HG03521 (cell line): ENCODE measurements around the gene NNT.

Experiments
- ATAC-seq: cut with Tn5 transposase; IDR thresholded peaks from one replicate; pipeline ENCODE4 v1.9.1; 2021; ENCODE audit warnings: mild to moderate bottlenecking, moderate library complexity; ENCODE audit not compliant: unreplicated experiment

The NNT gene

DNA sequence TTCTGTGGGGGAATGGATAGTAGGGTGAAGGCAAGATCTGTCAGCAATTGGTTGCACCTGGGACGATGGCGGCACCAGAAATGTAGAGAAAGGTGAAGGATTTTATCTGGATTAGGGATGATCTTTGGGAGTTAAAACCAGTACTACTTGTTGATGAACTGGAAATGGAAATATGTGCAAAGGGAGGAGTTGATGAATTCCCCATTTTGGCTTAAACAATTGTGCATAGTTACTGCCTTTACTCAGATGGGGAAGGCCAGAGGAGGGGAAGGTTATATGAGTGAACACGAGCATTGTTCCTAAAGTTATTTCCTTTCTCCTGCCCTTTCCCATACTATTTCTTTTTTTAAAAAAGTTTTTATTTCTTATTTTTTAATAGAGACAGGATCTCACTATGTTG is 19.1 kb downstream of the NNT start:
- no peak for ATAC-seq

DNA sequence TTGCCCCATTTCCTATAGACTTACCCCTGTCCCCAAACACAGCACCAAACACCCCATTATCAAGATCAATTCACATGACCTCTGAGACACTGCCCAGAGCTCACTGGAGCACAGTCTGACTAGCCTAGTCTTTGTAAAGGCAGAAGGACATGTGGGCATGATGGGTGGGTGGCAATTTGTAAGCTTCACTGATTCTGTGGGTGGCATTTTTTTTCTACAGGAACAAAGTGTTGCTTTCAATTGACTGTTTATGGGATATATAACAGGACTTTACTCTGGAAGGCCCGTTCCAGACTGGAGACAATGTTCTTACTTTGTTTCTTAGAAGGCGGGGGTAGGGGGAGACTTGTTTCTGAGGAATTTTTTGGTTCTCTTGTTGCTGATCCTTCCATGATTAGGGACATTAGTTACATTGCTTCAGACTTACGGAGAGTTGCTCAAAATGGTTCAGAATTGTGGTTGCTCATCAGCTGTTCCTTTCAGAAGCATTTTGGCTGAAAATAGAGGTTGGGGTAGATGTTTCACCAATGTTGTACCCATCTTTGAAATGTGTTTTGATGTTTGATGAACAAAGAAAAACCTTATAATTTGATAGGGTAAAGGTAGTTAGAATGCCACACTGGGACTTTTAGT is 20.2 kb downstream of the NNT start:
- ATAC-seq: no peak

DNA sequence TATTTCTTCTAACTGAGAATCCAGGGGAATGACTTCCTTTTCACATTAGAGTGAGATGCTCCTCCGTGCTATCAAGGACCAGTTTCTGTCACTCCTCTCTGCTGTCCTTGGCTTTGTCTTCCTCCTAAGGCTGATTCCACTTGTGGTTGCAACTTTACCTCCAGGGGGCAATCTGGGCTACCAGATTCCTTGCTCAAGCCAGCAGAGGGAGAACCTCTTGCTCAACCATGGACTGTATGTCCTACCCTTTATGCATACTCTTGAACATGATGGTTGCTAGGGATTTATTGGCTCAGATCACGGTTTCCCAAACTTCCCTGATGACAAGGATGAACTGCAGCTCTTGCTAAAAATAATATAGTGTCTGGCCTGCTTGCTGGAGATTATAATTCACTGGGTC is 24.0 kb downstream of the NNT start:
- ATAC-seq: no peak

DNA sequence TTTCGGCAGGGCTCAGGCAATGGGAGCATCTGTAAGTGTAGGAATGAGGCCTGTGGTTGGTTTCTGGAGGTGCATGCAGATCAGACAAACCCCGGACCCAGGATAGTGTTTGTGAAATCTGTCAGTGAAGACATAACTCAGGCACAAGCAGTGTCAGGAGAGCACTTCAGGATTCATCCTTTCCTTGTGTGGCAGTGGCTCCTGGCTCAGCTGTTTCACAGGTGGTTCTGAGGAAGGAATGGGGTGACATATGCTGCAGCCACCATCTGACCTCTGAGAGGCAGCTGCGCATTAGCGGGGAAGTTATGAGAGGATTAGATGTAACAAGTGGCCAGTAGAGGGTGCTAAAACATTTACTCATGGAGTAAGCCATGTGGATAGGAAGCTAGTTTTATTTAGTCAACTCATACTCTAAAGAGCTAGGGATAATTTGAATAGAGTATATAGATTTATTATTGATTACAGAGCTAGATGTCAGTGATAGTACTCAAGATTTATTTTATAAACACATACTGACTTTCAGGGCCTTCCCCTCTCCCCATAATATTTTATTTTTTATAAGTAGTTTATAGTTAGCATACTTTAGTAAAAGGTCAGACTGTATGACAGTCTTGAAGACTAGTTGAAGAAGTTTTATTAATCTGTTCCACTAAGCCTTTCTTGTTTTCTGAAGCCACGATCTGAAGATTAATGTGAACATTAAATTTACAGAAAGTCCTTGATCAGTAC is 28.4 kb downstream of the NNT start:
- ATAC-seq: peak; percentile 94

DNA sequence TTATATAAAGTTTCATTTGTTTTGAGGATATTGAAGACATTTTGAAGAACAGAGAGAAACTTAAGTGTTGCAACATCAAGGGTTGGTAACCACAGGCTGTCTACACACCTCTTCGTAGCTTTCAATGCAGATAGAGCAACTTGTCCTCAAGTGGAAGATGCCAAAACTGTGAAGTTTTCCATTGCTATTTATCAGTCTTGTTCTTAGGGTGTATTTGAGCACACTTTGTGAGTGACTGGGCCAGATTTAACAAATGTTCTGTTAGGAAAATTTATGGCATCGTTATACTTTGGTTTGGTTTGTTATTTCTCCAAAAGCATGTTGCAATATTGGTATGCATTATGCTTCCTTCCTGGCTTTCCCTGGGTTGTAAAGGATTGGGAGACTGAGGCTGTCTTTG is 31.6 kb downstream of the NNT start:
- ATAC-seq: no peak

DNA sequence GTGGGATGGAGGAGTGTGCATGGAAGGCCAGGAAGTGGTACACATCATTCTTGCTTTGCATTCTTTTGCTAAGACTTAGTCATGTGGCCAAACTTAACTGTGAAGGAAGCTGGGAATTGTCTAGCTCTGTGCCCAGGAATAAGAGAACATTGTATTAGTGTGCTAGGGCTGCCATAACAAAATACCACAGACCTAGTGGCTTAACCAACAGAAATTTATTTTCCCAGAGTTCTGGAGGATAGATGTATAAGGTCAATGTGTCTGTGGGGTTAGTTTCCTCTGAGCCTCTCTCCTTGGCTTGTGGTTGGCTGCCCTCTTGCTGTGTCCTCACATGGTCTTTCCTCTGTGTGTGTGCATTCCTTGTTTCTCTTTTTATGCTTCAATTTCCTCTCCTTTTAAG is 32.4 kb downstream of the NNT start:
- ATAC-seq: no peak

DNA sequence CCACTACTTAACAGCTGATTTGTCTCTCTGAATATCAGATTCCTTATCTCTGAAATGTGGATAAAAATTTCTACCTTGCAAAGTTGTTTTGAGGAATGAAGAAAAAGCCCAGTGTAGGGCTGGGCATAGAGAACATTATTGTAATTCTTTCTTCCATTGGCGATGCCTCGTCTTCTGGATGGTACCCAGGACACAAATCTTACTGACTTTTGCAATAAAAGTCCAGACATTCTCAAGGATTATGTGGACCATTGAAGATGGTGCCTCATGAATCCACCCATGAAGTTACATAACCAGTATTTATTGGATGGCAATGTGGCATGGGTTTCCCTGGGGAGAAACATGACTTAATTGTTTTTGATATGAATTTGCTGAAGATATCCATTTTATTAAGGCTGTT is 33.1 kb downstream of the NNT start:
- no peak for ATAC-seq

DNA sequence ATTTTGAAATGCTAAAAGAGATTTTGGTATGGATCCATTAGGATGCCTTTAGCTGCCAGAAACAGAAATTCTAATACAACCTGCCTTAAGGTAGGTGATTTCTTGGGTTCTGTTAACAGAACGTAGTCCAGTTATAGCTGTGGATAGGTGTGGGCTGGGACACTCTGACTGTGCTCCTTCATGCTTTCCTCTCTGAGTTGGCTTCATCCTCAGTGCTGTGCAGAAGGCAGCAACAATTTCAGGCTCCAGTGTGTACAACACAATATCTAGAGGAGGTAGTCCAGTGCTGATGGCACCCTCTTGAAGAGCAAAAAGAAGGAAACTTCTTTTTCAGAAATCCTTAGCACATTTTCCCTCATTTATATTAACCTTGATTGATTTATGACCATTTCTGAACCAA is 34.4 kb downstream of the NNT start:
- no peak for ATAC-seq

DNA sequence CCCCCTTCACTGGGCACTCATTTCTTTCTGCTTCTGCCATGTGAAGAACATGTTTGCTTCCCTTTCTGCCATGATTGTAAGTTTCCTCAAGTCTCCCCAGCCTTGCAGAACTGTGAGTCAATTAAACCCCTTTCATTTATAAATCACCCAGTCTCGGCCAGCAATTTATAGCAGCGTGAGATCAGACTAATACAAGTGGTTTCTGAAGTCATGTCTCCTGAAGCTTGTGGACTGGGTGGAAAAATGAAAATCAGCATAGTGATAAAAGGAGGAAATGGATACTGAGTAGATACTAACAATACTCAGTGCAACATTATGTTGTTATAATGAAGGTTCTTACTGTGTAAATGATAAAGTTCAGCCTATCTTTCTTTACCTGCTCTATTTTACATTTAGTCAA is 35.1 kb downstream of the NNT start:
- no peak for ATAC-seq

DNA sequence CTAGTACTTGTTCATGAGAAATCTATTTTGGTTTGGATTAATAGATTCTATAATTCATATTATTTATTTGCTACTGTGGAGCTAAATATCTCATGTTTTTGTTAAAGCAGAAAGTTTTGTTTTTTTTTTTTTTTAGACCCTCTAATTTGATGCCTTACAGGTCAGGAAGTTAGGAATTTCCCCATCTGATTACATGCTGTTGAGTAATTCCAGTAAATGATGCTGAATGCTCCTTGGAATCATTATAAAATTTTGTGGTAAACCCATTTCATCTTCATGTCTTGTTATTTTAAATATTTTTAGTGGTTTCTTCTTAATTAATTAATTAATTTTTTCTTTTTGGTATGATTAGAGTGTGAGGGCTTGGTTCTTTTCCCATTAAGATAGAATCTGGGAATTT is 35.6 kb downstream of the NNT start:
- ATAC-seq: no peak

DNA sequence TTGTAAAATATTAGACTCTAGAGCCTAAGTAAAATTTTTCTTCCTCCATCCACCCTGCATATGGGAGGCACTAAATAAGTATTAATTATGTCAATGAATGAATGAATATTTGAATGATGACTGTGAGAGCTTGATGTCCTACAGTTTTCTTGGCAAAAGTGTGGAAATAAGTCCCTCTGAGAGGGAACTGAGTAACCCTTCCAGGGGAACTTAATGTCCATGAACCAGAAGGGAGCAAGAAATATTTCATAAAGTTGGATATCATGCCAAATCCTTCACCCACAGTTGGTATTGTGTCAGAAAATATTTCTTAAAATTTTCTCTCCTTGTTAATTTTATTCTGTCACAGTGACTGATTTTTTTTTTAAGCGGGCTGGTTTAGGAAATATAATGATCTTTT is 36.6 kb downstream of the NNT start:
- ATAC-seq: no peak

DNA sequence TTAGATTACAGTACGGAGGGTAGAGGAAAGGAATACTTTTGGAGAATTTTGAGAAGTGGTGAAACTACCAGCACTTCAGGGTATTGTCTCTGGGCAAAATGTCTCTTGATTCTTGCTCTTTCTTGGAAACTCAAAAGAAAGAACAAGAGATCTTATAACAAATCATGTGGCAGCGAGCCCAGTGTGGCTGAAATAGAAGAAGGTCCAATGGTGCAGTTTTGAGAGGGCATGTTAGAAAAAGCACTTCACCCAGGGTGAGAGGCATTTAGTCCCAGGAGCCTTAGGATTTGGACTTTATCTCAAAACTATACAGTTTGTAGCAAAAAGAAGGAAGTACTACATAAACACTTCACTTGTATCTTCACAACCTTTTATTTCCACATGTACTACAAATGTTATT is 39.4 kb downstream of the NNT start:
- ATAC-seq: no peak

DNA sequence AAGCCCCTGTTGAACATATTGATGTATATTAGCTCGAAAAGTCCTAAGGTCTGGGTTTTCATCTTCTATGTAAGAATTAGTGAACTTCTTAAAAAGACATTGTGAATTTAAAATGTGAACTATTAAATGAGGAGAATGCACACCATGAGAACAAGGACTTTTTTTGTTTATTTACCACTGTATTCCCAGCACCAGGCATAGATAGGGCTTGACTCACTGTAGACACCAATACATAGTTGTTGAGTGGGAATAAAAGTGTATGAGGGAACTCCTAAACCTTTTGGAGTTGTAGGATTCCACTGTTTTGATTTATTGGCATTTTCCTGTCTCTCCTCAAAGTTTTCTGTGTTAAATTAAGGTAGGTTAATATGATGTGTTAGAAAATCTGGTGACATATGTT is 40.3 kb downstream of the NNT start:
- no peak for ATAC-seq

DNA sequence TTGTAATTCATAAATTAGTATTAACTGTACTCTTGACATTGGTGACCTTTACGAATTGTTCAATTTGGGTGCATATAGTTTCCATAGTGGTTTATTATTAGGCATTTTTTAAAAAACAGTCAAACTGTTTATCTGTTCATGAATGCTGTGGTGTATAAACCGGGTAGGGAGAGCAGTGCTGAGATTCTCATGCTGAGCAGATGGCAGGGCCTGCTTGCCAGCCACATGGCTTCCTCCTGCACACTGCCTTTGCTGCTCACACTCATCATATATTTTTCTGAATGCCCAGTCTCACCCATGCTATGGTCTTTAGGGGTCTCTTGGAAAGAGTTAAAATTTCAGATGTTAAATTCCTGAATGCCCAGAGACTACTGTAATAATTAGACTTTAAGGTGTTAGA is 40.8 kb downstream of the NNT start:
- ATAC-seq: no peak

DNA sequence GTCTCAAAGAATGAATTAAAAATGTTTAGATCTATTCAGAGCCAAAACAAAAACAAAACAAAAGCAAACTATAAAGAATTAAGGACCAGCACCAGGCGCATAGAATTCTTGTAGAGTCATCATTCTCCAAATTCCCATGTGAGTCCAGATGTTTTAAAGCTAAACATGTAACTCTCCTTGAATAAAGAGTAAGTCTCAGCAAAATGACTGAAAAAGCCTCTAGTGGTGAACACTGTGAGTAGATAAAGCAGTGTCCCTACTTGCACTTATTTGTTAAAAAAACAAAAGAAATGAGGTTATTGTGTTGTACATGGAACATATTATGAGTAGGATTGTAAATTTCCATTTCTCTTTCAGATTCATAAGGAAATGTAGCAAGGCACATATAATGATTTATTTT is 44.0 kb downstream of the NNT start:
- ATAC-seq: no peak

DNA sequence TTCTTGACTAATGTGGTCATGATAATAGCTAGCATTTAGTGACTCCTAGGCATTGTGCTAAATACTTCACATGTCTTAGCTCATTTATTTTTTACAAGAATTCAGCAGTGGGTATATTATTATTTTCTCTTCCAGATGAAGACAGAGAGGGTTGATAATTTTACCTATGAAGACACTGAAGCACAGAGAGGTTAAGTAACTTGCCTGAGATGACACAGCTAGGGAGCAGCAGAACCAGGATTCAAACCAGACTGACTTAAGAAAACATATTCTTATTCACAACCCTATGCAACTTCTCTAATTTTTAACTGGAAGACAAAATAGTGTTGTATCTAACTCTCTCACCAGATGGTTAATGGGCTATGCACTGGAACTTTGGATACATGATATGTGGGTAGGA is 44.8 kb downstream of the NNT start:
- ATAC-seq: no peak

DNA sequence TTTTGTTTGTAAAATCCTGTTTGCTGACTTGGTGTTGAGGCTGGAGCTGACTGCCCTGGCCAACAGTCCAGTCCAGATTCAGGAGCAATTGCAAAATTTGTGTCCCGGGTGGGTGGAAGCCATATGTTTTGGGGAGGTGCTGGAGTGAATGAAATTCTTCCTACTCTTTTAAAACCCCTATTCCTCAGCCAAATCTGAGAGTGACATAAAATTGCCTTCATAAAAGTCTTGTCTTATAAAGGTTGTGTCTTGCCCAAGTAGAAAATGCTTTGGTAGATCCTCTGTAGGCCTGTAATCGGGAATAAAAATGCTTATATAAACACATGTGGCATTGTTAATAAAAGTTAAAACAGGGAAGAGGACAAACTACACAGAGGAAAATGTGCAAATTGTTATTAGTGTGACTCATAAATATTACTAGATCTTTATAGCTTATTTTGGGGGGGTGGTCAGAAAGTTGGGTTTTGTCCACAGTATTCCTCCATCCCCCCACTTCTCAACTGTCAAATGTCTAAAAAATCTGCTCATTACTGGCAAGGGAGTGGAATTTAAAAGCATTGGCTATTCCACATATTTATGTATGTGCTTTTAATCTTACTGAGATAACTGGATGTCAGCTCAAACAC is 45.6 kb downstream of the NNT start:
- no peak for ATAC-seq

DNA sequence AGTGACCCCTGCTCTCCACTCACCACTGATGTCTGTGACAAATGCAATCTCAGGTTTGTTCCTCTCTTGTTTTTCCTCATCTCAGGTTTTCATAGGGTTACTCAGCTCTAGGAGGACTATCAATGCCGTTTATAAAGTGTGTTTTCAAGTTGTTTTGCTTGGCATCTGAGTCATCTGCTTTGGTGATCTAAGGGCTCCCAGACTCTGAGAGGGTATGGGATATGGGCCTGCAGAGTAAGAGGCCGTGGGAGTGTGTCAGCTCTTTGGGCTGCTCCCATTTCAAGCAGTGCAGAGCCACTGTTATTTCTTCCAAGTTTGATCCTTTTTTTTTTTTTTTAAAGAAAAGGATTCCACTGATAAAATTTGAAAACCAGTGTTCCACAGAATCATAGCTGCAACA is 46.3 kb downstream of the NNT start:
- no peak for ATAC-seq

DNA sequence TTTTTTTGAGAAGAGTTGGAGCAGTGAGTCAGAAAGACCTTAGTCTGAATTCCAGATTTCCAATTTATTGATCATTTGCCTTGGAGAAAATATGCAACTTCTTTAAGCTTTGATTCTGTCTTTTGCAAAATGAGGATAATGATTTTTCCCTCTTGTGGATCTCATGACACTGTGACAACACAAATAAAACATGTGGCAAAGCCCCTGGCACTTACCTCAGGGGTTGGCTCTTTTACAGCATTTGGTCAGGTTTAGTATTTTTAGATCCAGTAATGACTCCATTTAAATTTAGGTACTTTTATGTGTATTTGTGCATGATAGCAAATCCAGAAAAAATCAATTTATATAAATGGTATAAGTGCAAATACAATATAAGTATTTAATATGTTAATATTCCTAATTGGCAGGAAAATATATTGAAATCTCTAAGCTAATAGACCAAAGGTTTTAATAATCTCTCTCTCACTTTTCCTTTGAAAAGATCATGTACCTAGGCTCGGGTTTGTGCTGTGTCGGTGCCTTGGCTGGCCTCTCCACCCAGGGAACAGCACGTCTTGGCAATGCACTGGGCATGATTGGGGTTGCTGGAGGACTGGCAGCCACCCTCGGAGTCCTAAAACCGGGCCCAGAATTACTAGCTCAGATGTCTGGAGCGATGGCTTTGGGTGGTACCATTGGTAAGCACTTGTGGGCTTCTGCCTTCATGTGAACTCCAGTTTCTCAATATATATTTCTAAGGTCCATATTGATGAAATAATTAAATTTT is 49.7 kb downstream of the NNT start:
- no peak for ATAC-seq

DNA sequence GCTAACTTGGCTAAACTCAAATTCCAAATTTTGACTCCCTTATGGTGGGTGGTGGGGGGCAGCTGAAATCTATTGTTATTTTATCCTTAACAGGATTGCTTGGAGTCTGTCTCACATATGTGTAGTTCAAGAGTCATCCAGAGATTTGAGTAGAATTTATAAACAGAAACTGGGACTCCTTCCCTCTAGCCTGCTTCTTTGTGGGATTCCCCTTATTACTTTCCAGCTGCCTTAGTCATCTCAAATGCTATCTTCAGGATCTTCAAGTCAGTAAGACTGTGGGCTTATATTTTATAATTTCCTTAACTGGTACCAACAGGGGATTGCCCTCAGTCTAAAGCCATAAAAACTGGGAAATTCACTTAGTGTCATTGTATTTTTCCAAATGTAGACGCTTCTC is 55.5 kb downstream of the NNT start:
- no peak for ATAC-seq

DNA sequence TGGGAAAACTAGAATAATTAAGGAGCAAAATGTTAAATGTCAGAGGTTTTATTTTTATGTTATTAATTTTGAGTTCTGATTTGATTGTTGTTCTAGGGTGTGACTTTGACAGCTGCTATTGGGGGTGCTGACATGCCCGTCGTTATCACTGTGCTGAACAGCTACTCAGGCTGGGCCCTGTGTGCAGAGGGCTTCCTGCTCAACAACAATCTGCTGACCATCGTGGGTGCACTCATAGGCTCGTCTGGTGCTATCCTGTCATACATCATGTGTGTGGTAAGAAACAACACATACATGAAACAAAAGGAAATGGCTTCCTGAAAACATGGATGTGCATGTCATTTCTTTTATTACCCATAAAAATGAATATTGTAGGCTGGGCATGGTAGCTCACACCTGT is 56.1 kb downstream of the NNT start:
- ATAC-seq: no peak

DNA sequence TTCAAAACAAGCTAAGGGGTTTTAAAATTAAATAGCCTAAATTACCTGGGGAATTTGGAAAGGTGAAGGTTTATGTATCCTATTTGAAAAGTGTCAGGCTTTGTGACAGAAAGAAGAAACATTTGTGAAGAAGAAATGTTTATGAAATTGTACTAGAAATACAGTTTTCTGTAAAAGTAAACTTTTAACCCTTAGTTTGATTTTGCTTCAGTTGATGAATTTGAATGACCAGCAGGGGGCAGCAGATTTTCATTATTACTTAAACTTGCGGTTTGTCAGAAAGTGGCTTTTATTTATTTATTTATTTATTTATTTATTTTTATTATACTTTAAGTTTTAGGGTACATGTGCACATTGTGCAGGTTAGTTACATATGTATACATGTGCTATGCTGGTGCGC is 58.1 kb downstream of the NNT start:
- no peak for ATAC-seq
